Measurements from ENCODE around the gene SCN3B. TPM values are rescaled to one million over a fixed set of nuclear protein-coding genes. Genes with fewer than 3 reads are reported as not detected.

The SCN3B gene
- total RNA-seq, 2 experiments from 2014 or later = not detected

GRCh38 chr11:123659311-123659710 is 4.9 kb upstream of the SCN3B start:
- POLR2A ChIA-PET = no interaction called here
- no peak for ATAC-seq
- no peak overlapping the region for H3K4me3 Mint-ChIP-seq
- H3K36me3 Mint-ChIP-seq (ENCODE audit: low read depth) = no peaks in the 10 kb centered on the region
- intact Hi-C loops (cut with DNase I, micrococcal nuclease) = no loop called here
- no peak overlapping the region for H3K27ac Mint-ChIP-seq
- H3K4me1 Mint-ChIP-seq = peaks cover 17% of the 10 kb centered on the region
- no peak for DNase-seq
- CTCF ChIA-PET = interaction anchor here (0.6 to 2.0 kb wide), 2 partner anchors 51 to 102 kb away, joined by 3 to 6 read pairs; no protein-coding TSS in a partner anchor
- peaks cover 5% of the 10 kb centered on the region for H3K9me3 Mint-ChIP-seq (ENCODE audit: low read depth)
- H3K27me3 Mint-ChIP-seq = peaks cover 14% of the 10 kb centered on the region

GRCh38 chr11:123653827-123654565 is 428 bp downstream of the SCN3B start:
- H3K9me3 Mint-ChIP-seq (ENCODE audit: low read depth) = no peaks in the 10 kb centered on the region
- H3K36me3 Mint-ChIP-seq (ENCODE audit: low read depth) = no peaks in the 10 kb centered on the region
- POLR2A ChIA-PET = no interaction called here
- intact Hi-C loops (cut with DNase I, micrococcal nuclease) = loop anchor here in 1 of 2 experiments (2.0 kb wide), 1 partner anchor 27 kb away; no protein-coding TSS in a partner anchor
- peak overlapping the region; percentile 52 for H3K4me3 Mint-ChIP-seq
- H3K27ac Mint-ChIP-seq = no peak overlapping the region
- peaks cover 7% of the 10 kb centered on the region for H3K4me1 Mint-ChIP-seq
- ATAC-seq (peak; percentile 60), DNase-seq (peak; percentile 59)
- CTCF ChIA-PET = interaction anchor here (1.1 to 1.8 kb wide), 6 partner anchors 10 to 57 kb away, joined by 3 to 8 read pairs (median 5); no protein-coding TSS in a partner anchor
- peaks cover 42% of the 10 kb centered on the region for H3K27me3 Mint-ChIP-seq

- Mint-ChIP-seq H3K27ac (no peak overlapping the region), H3K9me3 (ENCODE audit: low read depth) (no peaks in the 10 kb centered on the region), H3K4me3 (peak overlapping the region; percentile 52), H3K27me3 (peaks cover 42% of the 10 kb centered on the region), H3K36me3 (ENCODE audit: low read depth) (no peaks in the 10 kb centered on the region), H3K4me1 (peaks cover 2% of the 10 kb centered on the region)
- POLR2A ChIA-PET = no interaction called here
- no peak for DNase-seq
- ATAC-seq = no peak
- intact Hi-C loops (cut with DNase I, micrococcal nuclease) = no loop called here
- CTCF ChIA-PET = interaction anchor here (0.6 to 1.8 kb wide), 7 partner anchors 10 to 336 kb away, joined by 3 to 8 read pairs (median 5); no protein-coding TSS in a partner anchor
Observed at GRCh38 chr11:123653483-123653826, 969 bp downstream of the SCN3B start.

GRCh38 chr11:123652599-123652998 is 1.8 kb downstream of the SCN3B start:
- DNase-seq (no peak), ATAC-seq (no peak)
- CTCF ChIA-PET = interaction anchor here (0.6 to 1.8 kb wide), 5 partner anchors 9 to 62 kb away, joined by 3 to 6 read pairs (median 3); no protein-coding TSS in a partner anchor
- no peak overlapping the region for H3K4me3 Mint-ChIP-seq
- H3K27ac Mint-ChIP-seq = no peak overlapping the region
- H3K27me3 Mint-ChIP-seq = peaks cover 42% of the 10 kb centered on the region
- intact Hi-C loops (cut with DNase I, micrococcal nuclease) = no loop called here
- H3K36me3 Mint-ChIP-seq (ENCODE audit: low read depth) = no peaks in the 10 kb centered on the region
- POLR2A ChIA-PET = no interaction called here
- H3K9me3 Mint-ChIP-seq (ENCODE audit: low read depth) = no peaks in the 10 kb centered on the region
- H3K4me1 Mint-ChIP-seq = peaks cover 2% of the 10 kb centered on the region

- H3K27me3 Mint-ChIP-seq = peaks cover 47% of the 10 kb centered on the region
- CTCF ChIA-PET = no interaction called here
Observed at GRCh38 chr11:123650901-123651300, 3.5 kb downstream of the SCN3B start.

GRCh38 chr11:123645286-123645975 is 9.0 kb downstream of the SCN3B start:
- ChIA-PET POLR2A (no interaction called here), CTCF (interaction anchor here (0.7 to 7.3 kb wide), 3 partner anchors 26 to 839 kb away, joined by 3 to 126 read pairs (median 5); no protein-coding TSS in a partner anchor)
- ATAC-seq (no peak), DNase-seq (no peak)
- H3K36me3 Mint-ChIP-seq (ENCODE audit: low read depth) = no peaks in the 10 kb centered on the region
- intact Hi-C loops (cut with DNase I, micrococcal nuclease) = no loop called here
- peaks cover 2% of the 10 kb centered on the region for H3K4me1 Mint-ChIP-seq
- no peak overlapping the region for H3K27ac Mint-ChIP-seq
- H3K4me3 Mint-ChIP-seq = no peak overlapping the region
- peaks cover 20% of the 10 kb centered on the region for H3K27me3 Mint-ChIP-seq
- H3K9me3 Mint-ChIP-seq (ENCODE audit: low read depth) = no peaks in the 10 kb centered on the region

More at GRCh38 chr11:123650901-123651300, 3.5 kb downstream of the SCN3B start:
- DNase-seq (no peak), ATAC-seq (no peak)
- H3K4me3 Mint-ChIP-seq = no peak overlapping the region
- H3K9me3 Mint-ChIP-seq (ENCODE audit: low read depth) = no peaks in the 10 kb centered on the region
- peaks cover 2% of the 10 kb centered on the region for H3K4me1 Mint-ChIP-seq
- H3K36me3 Mint-ChIP-seq (ENCODE audit: low read depth) = no peaks in the 10 kb centered on the region
- no peak overlapping the region for H3K27ac Mint-ChIP-seq
- POLR2A ChIA-PET = no interaction called here
- intact Hi-C loops (cut with DNase I, micrococcal nuclease) = no loop called here

- Mint-ChIP-seq H3K36me3 (ENCODE audit: low read depth) (no peaks in the 10 kb centered on the region), H3K4me1 (peaks cover 2% of the 10 kb centered on the region), H3K27ac (no peak overlapping the region), H3K4me3 (no peak overlapping the region), H3K27me3 (peaks cover 15% of the 10 kb centered on the region), H3K9me3 (ENCODE audit: low read depth) (no peaks in the 10 kb centered on the region)
- ATAC-seq (no peak), DNase-seq (no peak)
- POLR2A ChIA-PET = no interaction called here
- CTCF ChIA-PET = interaction anchor here (0.8 to 7.3 kb wide), 3 partner anchors 66 to 426 kb away, joined by 3 to 126 read pairs (median 3); no protein-coding TSS in a partner anchor
- intact Hi-C loops (cut with DNase I, micrococcal nuclease) = no loop called here
Observed at GRCh38 chr11:123642435-123642834, 12.0 kb downstream of the SCN3B start.

- CTCF ChIA-PET = interaction anchor here (0.7 to 7.3 kb wide), 10 partner anchors 13 to 1871 kb away, joined by 3 to 126 read pairs (median 3); partner anchors contain the start of gene SCN3B
- Mint-ChIP-seq H3K27ac (no peak overlapping the region), H3K4me3 (no peak overlapping the region), H3K36me3 (ENCODE audit: low read depth) (no peaks in the 10 kb centered on the region), H3K27me3 (peaks cover 12% of the 10 kb centered on the region), H3K4me1 (peaks cover 2% of the 10 kb centered on the region), H3K9me3 (ENCODE audit: low read depth) (no peaks in the 10 kb centered on the region)
- POLR2A ChIA-PET = no interaction called here
- ATAC-seq (no peak), DNase-seq (no peak)
- intact Hi-C loops (cut with DNase I, micrococcal nuclease) = loop anchor here (1.0 kb wide), 2 partner anchors 66 to 70 kb away; no protein-coding TSS in a partner anchor
Observed at GRCh38 chr11:123641495-123641840, 13.0 kb downstream of the SCN3B start.

- POLR2A ChIA-PET = no interaction called here
Observed at GRCh38 chr11:123640677-123641494, 13.5 kb downstream of the SCN3B start.

GRCh38 chr11:123640029-123640428 is 14.4 kb downstream of the SCN3B start:
- ChIA-PET POLR2A (no interaction called here), CTCF (interaction anchor here (1.0 to 7.3 kb wide), 7 partner anchors 9 to 125 kb away, joined by 3 to 126 read pairs (median 6); no protein-coding TSS in a partner anchor)
- no peak for DNase-seq
- no peaks in the 10 kb centered on the region for H3K36me3 Mint-ChIP-seq (ENCODE audit: low read depth)
- intact Hi-C loops (cut with DNase I, micrococcal nuclease) = no loop called here
- ATAC-seq = no peak
- H3K27me3 Mint-ChIP-seq = peaks cover 4% of the 10 kb centered on the region
- no peak overlapping the region for H3K27ac Mint-ChIP-seq
- H3K9me3 Mint-ChIP-seq (ENCODE audit: low read depth) = no peaks in the 10 kb centered on the region
- peaks cover 2% of the 10 kb centered on the region for H3K4me1 Mint-ChIP-seq
- no peak overlapping the region for H3K4me3 Mint-ChIP-seq

More at GRCh38 chr11:123640677-123641494, 13.5 kb downstream of the SCN3B start:
- ATAC-seq (peak; percentile 91), DNase-seq (peak; percentile 77)
- Mint-ChIP-seq H3K27me3 (peaks cover 7% of the 10 kb centered on the region), H3K4me3 (no peak overlapping the region), H3K36me3 (ENCODE audit: low read depth) (no peaks in the 10 kb centered on the region), H3K4me1 (peaks cover 2% of the 10 kb centered on the region), H3K9me3 (ENCODE audit: low read depth) (no peaks in the 10 kb centered on the region), H3K27ac (no peak overlapping the region)
- CTCF ChIA-PET = interaction anchor here (0.6 to 7.3 kb wide), 14 partner anchors 10 to 1870 kb away, joined by 3 to 126 read pairs (median 3); partner anchors contain the start of gene SCN3B
- intact Hi-C loops (cut with DNase I, micrococcal nuclease) = loop anchor here (1.0 kb wide), 2 partner anchors 66 to 70 kb away; no protein-coding TSS in a partner anchor

GRCh38 chr11:123630126-123630608 is 24.3 kb downstream of the SCN3B start:
- ATAC-seq = no peak
- ChIA-PET POLR2A (no interaction called here), CTCF (interaction anchor here (0.9 to 1.5 kb wide), 2 partner anchors 10 to 82 kb away, joined by 5 to 7 read pairs; no protein-coding TSS in a partner anchor)
- DNase-seq = no peak
- Mint-ChIP-seq H3K9me3 (ENCODE audit: low read depth) (no peaks in the 10 kb centered on the region), H3K27ac (no peak overlapping the region), H3K4me3 (no peak overlapping the region), H3K27me3 (peaks cover 7% of the 10 kb centered on the region), H3K4me1 (no peaks in the 10 kb centered on the region), H3K36me3 (ENCODE audit: low read depth) (no peaks in the 10 kb centered on the region)
- intact Hi-C loops (cut with DNase I, micrococcal nuclease) = no loop called here

All from activated CD4-positive, alpha-beta T cell treated with anti-CD3 and anti-CD28 coated beads for 36 hours (primary cell).